NCI-H146 treated with DMSO at 0.1 percent for 48 hours (cell line): Measurements from ENCODE around the gene RASL10B.
A peak's percentile ranks its signal among the peaks of the same experiment; 100 is the strongest.

ENCODE experiments used
- DNase-seq: peaks from one replicate; lab custom pipeline; 2025; ENCODE audit not compliant: unreplicated experiment; lab: John Stamatoyannopoulos, UW

Gene RASL10B

GRCh38 chr17:35763767-35764122 is 32.3 kb downstream of the RASL10B start:
- no peak for DNase-seq

DNA sequence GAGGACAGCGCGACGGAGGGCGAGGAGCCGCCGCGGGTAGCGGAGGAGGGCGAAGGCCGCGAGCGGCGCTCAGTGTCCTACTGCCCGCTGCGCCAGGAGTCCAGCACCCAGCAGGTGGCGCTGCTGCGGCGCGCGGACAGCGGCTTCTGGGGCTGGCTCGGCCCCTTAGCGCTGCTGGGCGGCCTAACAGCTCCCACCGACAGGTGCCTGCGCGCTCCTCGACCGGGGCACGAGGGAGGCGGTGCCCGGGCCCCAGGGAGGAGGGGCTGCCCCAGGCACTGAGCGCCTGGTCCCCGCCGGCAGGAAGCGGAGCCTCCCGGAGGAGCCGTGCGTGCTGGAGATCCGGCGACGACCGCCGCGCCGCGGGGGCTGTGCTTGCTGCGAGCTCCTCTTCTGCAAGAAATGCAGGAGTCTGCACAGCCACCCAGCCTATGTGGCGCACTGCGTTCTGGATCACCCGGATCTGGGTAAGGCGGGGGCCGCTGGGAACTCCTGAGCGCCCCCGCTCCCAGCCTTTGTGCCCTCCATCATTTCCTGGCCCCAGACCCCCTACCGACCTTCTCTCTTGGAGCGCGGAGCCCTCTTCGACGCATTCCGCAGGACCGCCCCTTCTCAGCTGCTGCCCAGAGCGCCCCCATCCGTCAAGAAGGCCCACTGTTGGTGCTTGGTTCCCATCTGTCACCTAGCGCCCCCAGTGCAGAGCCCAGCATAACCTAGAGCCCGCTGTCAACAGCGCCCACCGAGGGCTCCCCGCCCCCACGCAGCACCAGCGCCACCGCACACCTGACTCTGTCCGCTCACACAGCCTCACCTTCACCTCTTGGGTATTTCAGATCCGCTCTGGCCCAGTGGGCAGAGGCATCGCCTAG is 32.9 kb downstream of the RASL10B start:
- peak; percentile 86 for DNase-seq

- no peak for DNase-seq
These were observed 33.8 kb downstream of the RASL10B start for GRCh38 chr17:35765086-35765710.

- no peak for DNase-seq
These were observed 34.5 kb downstream of the RASL10B start for GRCh38 chr17:35765756-35766488.

DNA sequence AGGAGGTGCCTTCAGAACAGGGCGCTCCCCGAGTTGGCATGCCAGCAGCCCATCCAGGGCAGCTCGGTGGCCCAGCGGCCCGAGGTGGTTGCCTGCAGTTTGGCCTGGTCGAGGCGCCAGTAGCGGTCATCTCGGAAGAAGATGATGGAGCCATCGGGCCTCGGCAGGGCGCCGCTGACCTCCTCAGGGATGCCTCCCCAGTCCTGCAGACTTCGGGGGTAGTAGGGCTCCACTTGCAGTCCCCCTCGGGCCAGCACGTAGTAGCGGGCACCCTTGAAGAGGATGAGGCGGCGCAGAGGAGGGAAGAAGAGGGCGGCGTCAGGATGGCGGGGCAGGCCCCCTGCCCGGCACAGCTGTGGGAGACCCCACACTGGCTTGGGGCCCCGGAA is 35.0 kb downstream of the RASL10B start:
- DNase-seq: no peak

DNA sequence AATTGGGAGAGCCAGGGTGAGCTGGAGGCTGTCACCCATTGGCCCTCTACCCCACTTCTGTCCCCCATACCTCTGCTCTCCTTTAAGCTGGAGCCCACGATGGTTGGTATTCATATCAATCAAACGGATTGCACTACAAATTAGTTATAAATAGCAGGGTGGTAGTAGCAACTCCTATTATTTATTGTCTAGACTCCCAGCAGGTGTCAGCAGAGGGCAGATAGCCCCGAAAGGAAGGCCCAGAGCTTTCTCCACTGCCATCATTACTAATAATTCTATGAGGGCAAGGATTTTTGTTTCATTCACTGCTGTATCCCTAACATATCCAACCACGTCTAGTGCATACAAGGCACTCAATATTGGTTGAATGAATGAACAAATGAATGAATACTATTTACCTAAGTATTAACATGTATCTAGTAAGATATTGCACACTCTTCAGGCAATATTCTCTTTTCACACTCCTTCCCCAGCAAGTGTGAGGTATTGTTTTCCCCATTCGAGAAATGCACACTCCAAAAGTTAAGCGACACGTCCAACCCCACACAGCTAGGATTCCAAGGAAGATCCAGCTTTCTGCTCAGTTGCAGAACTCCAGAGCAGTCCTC is 35.6 kb downstream of the RASL10B start:
- no peak for DNase-seq

DNA sequence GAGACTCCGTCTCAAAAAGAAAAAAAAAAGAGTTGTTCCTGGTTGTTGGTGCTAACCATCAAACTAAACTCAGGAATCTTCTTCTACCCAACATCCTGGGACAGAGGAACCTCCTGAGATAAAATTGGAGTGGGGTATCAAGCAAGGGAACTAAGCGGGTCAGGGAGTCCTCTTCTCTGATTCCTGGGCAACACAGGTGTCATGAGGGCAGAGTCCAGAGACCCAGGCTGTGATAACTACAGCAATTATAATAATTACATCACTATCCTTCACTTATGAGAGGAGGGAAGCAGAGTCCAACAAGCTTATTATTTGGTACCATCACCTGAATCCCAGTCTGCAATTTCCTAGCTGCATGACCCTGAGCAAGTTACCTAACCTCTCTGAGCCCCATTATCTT is 37.4 kb downstream of the RASL10B start:
- DNase-seq: no peak

- no peak for DNase-seq
These were observed 38.6 kb downstream of the RASL10B start for GRCh38 chr17:35769895-35770486.

DNA sequence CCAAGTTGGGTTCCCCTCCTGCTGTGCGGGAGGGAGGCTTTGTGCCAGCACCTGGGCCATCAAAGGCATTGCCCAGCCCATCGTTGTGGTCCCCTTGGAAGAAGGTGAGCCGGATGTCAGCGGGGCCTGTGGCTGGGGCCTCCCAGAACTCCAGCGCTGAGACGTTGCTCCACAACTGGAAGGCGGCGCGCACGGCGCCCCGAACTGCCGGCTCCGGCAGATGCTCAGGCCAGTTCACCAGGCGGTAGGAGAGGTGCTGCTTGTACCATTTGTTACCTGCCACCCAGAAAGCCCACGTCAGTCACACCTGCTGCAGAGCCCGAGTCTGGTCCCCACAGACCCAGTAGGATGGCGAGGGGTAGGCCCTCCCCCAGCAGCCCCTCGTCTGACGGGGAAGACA is 41.7 kb downstream of the RASL10B start:
- DNase-seq: no peak

DNA sequence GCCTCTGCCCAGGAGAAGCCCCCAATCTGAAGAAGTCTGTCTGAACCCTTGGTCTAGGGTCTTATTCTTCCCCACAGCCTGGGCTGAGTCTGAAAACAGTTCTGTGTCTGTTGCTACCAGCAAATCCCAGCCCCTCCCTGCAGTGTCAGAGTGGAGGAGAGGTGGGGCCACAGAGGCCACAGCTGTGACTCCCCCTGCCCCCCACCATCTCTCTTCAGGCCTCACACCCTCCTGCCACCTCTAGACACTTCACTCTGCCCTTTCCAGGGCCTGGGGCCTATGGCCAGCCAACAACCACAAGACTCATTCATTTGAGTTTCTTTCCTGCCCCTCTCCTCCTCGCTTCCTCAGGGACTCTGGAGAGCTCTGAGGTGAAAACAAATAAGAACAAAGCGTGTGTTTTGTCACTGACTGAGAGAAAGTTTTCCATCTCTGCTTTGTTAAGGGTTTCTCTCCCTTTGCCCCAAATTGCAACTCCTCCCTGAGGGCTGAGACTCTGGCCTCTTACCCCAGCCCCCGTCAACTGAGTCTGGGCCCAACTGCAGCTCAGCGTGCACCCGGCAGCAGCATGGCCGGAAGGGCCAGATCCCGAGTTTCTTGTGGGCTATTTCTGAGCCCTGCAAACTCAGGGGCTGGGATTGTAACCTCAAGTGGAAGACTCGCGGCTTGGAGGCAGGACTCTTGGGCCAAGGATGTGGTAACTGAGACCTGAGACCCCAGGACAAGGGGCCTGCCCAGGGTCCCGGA is 42.4 kb downstream of the RASL10B start:
- no peak for DNase-seq

- no peak for DNase-seq
These were observed 43.1 kb downstream of the RASL10B start for GRCh38 chr17:35774499-35774898.

DNA sequence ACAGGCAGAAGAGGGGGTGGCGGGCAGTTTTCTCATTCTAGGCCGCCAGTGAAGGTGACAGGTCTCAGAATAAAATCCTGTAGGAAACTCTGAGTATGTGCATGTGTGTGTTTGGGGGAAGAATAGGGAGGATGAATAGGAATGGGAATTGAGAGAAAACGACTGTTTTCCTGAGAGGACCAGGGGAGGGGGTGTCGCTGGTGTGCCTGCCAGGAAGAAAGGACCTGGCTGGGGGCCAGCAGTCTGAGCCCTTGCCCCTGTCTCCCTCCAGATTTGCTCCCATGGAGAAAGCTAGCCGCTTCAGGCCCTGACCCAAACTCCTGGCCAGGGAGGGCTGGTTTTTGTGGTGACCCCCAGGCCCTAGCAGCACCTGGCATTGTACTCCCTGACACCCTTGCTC is 43.6 kb downstream of the RASL10B start:
- no peak for DNase-seq

GRCh38 chr17:35775583-35775982 is 44.1 kb downstream of the RASL10B start:
- no peak for DNase-seq

DNA sequence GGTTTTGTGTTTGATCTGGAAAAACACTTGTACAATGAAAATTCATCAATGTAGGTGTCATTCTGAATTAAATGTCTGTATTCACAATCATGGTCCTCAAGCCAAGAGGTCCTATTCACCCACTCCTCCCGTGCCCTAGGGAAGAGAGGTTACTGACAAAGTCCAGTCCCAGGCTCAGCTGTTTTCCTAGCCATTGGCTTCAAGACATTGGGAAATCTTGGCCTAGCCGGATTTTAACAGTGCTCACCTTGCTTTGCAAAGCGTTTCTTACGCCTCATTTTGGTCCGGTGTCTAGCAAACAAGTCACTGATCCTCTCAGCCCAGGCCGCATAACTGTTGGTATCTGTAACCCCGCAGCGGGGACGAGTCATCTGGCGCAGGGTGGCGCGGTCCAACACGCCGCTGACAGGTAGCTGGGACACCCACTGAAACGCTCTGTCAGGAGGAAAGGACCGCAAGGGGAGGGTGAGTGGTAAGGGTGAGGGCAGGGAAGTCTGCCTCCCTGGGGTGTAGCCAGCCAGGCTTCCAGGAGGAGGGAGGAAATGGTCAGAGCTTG is 47.3 kb downstream of the RASL10B start:
- DNase-seq: no peak

DNA sequence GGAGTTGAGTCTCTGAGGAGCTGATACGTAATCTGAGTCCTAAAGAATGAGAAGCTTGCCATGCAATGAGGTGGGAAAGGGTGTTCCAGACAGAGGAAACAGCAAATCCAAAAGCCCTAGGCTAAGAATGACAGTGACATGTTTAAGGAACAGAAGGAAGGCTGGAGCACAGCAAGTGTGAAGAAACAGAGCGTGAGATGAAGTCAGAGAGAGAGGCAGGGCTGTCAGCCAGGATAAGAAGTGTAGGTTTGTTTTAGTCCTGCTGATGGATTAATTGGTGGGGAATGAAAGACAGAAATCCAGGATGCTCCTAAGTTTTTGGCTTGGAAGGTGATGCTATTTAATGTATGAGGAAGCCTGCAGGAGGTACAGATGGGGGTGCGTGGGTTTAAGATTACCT is 49.5 kb downstream of the RASL10B start:
- DNase-seq: no peak

DNA sequence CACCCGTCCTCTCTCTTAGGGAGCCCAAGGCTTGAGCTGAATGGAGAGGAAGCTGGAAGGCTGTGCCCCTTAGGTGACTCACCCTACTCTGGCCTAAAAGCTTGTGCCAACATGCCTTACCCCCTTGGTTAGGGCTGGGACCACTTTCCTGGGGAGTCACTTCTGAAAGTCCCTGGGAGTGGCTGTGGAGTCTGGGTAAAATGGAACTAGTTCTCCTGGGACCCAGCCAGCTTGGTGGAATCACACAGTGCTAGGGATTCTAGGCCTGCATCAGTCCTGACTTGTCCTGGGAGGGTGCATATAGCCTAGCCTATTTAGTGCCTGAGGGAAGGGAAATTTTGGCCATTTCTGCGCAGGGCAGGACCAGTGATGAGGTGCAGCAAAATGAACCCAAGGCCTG is 53.5 kb downstream of the RASL10B start:
- DNase-seq: no peak

DNA sequence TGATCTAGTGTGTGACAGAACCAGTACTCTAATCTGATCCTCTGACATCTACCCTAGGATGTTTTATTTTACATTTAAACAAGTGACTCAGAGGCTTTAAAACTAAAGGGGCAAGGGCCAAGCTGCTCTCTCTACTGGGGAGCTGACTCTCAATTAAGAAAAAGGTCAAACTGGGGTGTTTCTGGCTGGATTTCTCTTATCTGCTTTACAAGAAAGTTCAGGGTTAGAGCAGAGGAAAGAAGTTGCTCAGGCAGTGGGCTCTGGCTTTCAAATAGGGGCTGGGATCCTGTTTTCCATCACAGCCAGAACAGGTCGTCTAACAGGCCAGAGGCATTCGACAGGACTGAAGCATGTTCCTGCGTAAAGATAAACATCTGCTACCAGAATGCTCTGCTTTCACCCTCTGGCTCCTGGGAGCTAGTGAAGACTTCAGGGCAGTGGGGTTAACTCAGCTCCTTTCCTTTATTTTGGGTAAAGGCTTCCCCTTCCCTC is 55.5 kb downstream of the RASL10B start:
- no peak for DNase-seq

DNA sequence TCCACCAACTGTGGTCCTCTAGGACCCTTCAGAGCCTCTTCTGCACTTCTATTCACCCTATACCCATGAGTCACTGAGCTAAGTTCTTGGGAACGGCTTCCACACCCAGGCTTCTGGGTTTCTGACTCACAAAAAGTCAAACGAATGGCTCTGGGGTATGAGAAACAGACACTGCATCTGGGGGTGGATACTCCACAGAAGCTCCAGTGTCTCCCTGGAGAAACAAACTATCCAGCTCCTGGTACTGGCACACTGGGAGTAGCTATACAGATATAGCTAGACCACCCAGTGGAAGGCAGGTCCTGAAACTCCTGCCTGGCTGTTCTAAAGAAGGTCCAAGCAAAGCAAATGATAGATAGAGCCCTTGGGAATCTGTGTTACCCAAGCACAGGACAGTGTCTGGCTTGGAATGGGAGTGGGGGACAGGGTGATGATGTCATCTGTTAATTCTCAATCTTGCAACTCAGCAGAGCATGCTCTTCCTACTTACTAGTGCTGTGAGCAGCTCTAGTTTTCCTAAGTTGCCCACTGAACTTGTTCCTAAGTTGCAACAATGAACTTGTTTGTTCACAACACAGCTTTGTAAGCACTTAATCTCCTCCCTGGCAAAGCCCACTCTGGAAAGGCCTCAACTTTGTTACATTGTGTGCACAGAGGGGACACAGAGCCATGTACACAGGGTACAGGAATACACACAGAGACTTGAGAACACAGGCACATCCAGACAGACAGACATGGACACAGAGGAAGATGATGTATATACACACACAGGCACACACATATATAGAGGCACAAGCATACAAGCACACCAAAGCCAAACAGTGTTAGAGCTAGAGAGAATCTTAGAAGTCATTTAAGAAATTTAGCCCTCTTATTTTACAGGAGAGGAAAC is 57.3 kb downstream of the RASL10B start:
- DNase-seq: no peak

DNA sequence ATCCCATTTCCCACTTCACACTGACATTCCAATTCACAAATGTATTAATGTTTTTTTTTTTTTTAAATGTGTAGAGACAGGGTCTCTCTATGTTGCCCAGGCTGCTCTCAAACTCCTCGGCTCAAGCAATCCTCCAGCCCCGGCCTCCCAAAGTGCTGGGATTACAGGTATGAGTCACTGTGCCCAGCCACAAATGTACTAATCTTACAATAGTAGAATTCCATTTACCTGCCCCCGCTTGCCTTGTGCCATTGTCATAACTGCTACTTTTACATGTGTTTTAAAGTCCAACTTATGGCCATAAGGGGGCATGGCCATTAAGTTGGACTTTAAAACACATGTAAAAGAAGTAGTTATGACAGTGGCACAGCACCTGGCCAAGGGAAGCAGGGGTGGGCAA is 59.4 kb downstream of the RASL10B start:
- no peak for DNase-seq
